GM18873 (cell line): Measurements from ENCODE around the gene PPP1R2.
"Not testable (repeated sequence)": the region's sequence is repeated elsewhere in the genome, so short reads cannot be mapped to it uniquely, and the experiment has no call there.

Source experiments
- ATAC-seq: cut with Tn5 transposase; IDR thresholded peaks from one replicate; pipeline ENCODE4 v1.9.1; 2021; ENCODE audit warnings: mild to moderate bottlenecking, moderate library complexity, moderate number of reproducible peaks; ENCODE audit not compliant: unreplicated experiment, low FRiP score

The PPP1R2 gene

GRCh38 chr3:195540511-195540910 is 2.6 kb downstream of the PPP1R2 start:
- ATAC-seq, result no peak

GRCh38 chr3:195540027-195540426 is 3.1 kb downstream of the PPP1R2 start:
- no peak for ATAC-seq

GRCh38 chr3:195539479-195539878 is 3.6 kb downstream of the PPP1R2 start:
- ATAC-seq, result no peak

- ATAC-seq, result peak; percentile 72
Observed at GRCh38 chr3:195537995-195538394, 5.1 kb downstream of the PPP1R2 start.

- ATAC-seq, result no peak
Observed at GRCh38 chr3:195535293-195535692, 7.8 kb downstream of the PPP1R2 start.

- no peak for ATAC-seq
Observed at GRCh38 chr3:195532834-195533233, 10.3 kb downstream of the PPP1R2 start.

- no peak for ATAC-seq
Observed at GRCh38 chr3:195532345-195532744, 10.8 kb downstream of the PPP1R2 start.

- ATAC-seq, result no peak
Observed at GRCh38 chr3:195531683-195532082, 11.4 kb downstream of the PPP1R2 start.

GRCh38 chr3:195526492-195526891 is 16.6 kb downstream of the PPP1R2 start:
- no peak for ATAC-seq

GRCh38 chr3:195524171-195524896 is 18.8 kb downstream of the PPP1R2 start:
- no peak for ATAC-seq

- ATAC-seq, result no peak
Observed at GRCh38 chr3:195522254-195523023, 20.7 kb downstream of the PPP1R2 start.

GRCh38 chr3:195517030-195517429 is 26.1 kb downstream of the PPP1R2 start:
- no peak for ATAC-seq

- ATAC-seq, result not testable (repeated sequence)
Observed at GRCh38 chr3:195514610-195515235, 28.4 kb downstream of the PPP1R2 start.

GRCh38 chr3:195512798-195513345 is 30.3 kb downstream of the PPP1R2 start:
- ATAC-seq, result no peak

- no peak for ATAC-seq
Observed at GRCh38 chr3:195511136-195511535, 32.0 kb downstream of the PPP1R2 start.

GRCh38 chr3:195508185-195508584 is 34.9 kb downstream of the PPP1R2 start:
- no peak for ATAC-seq

- no peak for ATAC-seq
Observed at GRCh38 chr3:195475614-195476013, 67.5 kb downstream of the PPP1R2 start.

- not testable (repeated sequence) for ATAC-seq
Observed at GRCh38 chr3:195475116-195475515, 68.0 kb downstream of the PPP1R2 start.

GRCh38 chr3:195468841-195469240 is 74.3 kb downstream of the PPP1R2 start:
- no peak for ATAC-seq

- ATAC-seq, result no peak
Observed at GRCh38 chr3:195468391-195468776, 74.7 kb downstream of the PPP1R2 start.
